GM21528 (cell line): ENCODE data around the gene ADAMTSL4.
"Not testable (repeated sequence)": the region's sequence is repeated elsewhere in the genome, so short reads cannot be mapped to it uniquely, and the experiment has no call there.

Experiments
- ATAC-seq: cut with Tn5 transposase; IDR thresholded peaks from one replicate; pipeline ENCODE4 v1.9.1; 2021; ENCODE audit warnings: mild to moderate bottlenecking, moderate library complexity; ENCODE audit not compliant: unreplicated experiment, low FRiP score

ADAMTSL4 gene

GRCh38 chr1:150565240-150565991 lies 16.2 kb downstream of the ADAMTSL4 start:
- not testable (repeated sequence) for ATAC-seq

- no peak for ATAC-seq
These were observed 17.6 kb downstream of the ADAMTSL4 start for GRCh38 chr1:150566589-150567340.

GRCh38 chr1:150567341-150567716 lies 18.1 kb downstream of the ADAMTSL4 start:
- peak; percentile 29 for ATAC-seq

- peak; percentile 21 for ATAC-seq
These were observed 18.7 kb downstream of the ADAMTSL4 start for GRCh38 chr1:150567717-150568593.

- no peak for ATAC-seq
These were observed 19.4 kb downstream of the ADAMTSL4 start for GRCh38 chr1:150568594-150568966.

- ATAC-seq = no peak
These were observed 23.9 kb downstream of the ADAMTSL4 start for GRCh38 chr1:150572918-150573647.

GRCh38 chr1:150573648-150574071 lies 24.5 kb downstream of the ADAMTSL4 start:
- not testable (repeated sequence) for ATAC-seq

- no peak for ATAC-seq
These were observed 25.3 kb downstream of the ADAMTSL4 start for GRCh38 chr1:150574260-150575071.

- no peak for ATAC-seq
These were observed 25.9 kb downstream of the ADAMTSL4 start for GRCh38 chr1:150575072-150575489.

GRCh38 chr1:150575518-150576366 lies 26.5 kb downstream of the ADAMTSL4 start:
- no peak for ATAC-seq

GRCh38 chr1:150576367-150576711 lies 27.1 kb downstream of the ADAMTSL4 start:
- ATAC-seq = no peak

- no peak for ATAC-seq
These were observed 27.8 kb downstream of the ADAMTSL4 start for GRCh38 chr1:150576794-150577556.

- ATAC-seq = no peak
These were observed 28.5 kb downstream of the ADAMTSL4 start for GRCh38 chr1:150577557-150578271.

- peak; percentile 6 for ATAC-seq
These were observed 29.3 kb downstream of the ADAMTSL4 start for GRCh38 chr1:150578272-150579109.

GRCh38 chr1:150579110-150579944 lies 30.1 kb downstream of the ADAMTSL4 start, which contains the start of gene MCL1:
Gene MCL1, minus strand, starts transcription at chr1:150579610. Its CDS starts 80 bp downstream, at chr1:150579530.
- ATAC-seq = peak; percentile 88
